Astrocyte (in vitro differentiated cells and primary cell): ENCODE measurements around the gene ATP9A.

Experiments
- CTCF ChIP-seq: IDR thresholded peaks from 2 replicates; pipeline ENCODE4 v1.5.1; 2011; ENCODE audit warnings: low read depth, mild to moderate bottlenecking, inconsistent platforms, low read length, moderate library complexity; ENCODE audit not compliant: insufficient read depth
- EZH2 ChIP-seq: IDR thresholded peaks from 2 replicates; pipeline ENCODE4 v1.6.1; 2012; ENCODE audit warnings: mild to moderate bottlenecking, low read length, inconsistent platforms; ENCODE audit not compliant: insufficient read depth

- TF ChIP-seq CTCF (no peak), EZH2 (no peak)
Observed at GRCh38 chr20:51614687-51615086, 153.5 kb downstream of the ATP9A start.
